WTC11 (cell line): ENCODE results near the gene ERC1.

Experiments
- FOXP1 ChIP-seq: sonication (generic); formaldehyde crosslinking; IDR thresholded peaks from 2 replicates; pipeline ENCODE4 v1.8.0; 2022; ENCODE audit warnings: missing genetic modification reagents, mild to moderate bottlenecking, moderate library complexity, borderline replicate concordance
- TF ChIP-seq, protein P1 (sequence below): fragments of 200-600 bp; IDR thresholded peaks from 2 replicates; pipeline ENCODE4 v1.8.0; 2022; ENCODE audit warnings: antibody characterized with exemption

DNA sequence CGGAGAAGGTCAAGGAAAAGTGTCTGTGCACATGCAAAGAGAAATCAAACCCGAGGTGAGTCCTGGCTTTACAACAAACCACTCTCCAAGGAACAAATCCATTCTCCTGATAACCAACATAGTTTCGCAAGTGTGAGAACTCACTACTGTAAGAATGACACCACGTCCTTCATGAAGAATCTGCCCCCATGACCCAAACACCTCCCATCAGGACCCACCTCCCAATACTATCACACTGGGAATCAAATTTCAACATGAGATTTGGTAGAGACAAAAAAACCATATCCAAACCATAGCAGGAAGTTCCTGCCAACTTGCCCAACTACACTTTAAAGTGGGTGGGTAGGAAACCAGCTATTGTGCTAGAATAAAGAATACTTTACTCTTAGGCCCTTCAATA, 2.4 kb upstream of the ERC1 start:
- no peak for TF ChIP-seq FOXP1 (CRISPR knock-in tag)
- TF ChIP-seq, protein P1, sequence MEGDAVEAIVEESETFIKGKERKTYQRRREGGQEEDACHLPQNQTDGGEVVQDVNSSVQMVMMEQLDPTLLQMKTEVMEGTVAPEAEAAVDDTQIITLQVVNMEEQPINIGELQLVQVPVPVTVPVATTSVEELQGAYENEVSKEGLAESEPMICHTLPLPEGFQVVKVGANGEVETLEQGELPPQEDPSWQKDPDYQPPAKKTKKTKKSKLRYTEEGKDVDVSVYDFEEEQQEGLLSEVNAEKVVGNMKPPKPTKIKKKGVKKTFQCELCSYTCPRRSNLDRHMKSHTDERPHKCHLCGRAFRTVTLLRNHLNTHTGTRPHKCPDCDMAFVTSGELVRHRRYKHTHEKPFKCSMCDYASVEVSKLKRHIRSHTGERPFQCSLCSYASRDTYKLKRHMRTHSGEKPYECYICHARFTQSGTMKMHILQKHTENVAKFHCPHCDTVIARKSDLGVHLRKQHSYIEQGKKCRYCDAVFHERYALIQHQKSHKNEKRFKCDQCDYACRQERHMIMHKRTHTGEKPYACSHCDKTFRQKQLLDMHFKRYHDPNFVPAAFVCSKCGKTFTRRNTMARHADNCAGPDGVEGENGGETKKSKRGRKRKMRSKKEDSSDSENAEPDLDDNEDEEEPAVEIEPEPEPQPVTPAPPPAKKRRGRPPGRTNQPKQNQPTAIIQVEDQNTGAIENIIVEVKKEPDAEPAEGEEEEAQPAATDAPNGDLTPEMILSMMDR: no peak
